Chondrocyte (in vitro differentiated cells): Measurements from ENCODE around the gene NMBR. TPM values are rescaled to one million over a fixed set of nuclear protein-coding genes. Genes with fewer than 3 reads are reported as not detected.

Experiments used
- DNase-seq: peaks from one replicate; pipeline ENCODE4 v3.0.0; 2021; ENCODE audit warnings: mixed read lengths, low spot score
- H3K27ac Mint-ChIP-seq: one replicate; pipeline ENCODE4 v1.8.0; 2021; ENCODE audit warnings: mild to moderate bottlenecking, moderate library complexity, mixed read lengths; ENCODE audit not compliant: unreplicated experiment
- H3K27me3 Mint-ChIP-seq: 2 replicates; pipeline ENCODE4 v1.8.0; 2021; ENCODE audit warnings: low read depth, mixed read lengths
- H3K36me3 Mint-ChIP-seq: 2 replicates; pipeline ENCODE4 v1.8.0; 2021; ENCODE audit warnings: low read depth, mixed read lengths
- H3K4me1 Mint-ChIP-seq: 2 replicates; pipeline ENCODE4 v1.8.0; 2021; ENCODE audit warnings: low read depth, mild to moderate bottlenecking, mixed read lengths
- H3K4me3 Mint-ChIP-seq: one replicate; pipeline ENCODE4 v1.8.0; 2021; ENCODE audit warnings: mild to moderate bottlenecking, moderate library complexity, mixed read lengths; ENCODE audit not compliant: unreplicated experiment
- H3K9me3 Mint-ChIP-seq: 2 replicates; pipeline ENCODE4 v1.8.0; 2021; ENCODE audit warnings: low read depth, mixed read lengths
- total RNA-seq: library from RNA; stranded (reverse); gene quantifications from 3 replicates; pipeline ENCODE4 v1.2.1, GENCODE V29; 2021
- TF ChIP-seq, protein P1 (sequence below): fragments of 200-600 bp; sonication (generic); IDR thresholded peaks from 2 replicates; pipeline ENCODE4 v1.5.0; 2021; ENCODE audit warnings: antibody characterized with exemption, mild to moderate bottlenecking, moderate library complexity

NMBR gene
- total RNA-seq, 1 donor from 2014 or later, result not detected

DNA sequence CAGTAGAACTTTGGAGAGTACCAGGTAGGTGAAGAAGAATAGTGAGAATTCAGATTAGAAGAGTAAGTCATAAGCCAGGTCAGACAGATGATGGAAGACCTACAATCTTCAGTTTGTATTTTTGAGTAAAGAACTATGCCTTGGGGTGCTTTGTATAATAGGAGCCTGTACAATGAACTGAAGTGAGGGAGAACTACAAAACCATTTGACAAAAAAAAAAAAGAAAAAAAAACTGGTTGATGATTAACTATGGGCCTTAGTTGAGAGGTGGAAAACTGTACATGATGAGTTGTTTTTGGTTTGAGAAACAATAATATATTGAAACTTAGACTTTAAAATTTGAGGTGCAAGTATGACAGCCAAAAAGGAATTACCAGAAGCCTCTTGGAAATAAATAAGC lies 25.8 kb upstream of the NMBR start:
- DNase-seq, result no peak
- Mint-ChIP-seq H3K27me3 (no peaks in the 10 kb centered on the region), H3K4me1 (no peaks in the 10 kb centered on the region), H3K36me3 (peaks cover 25% of the 10 kb centered on the region), H3K27ac (no peak overlapping the region), H3K4me3 (no peak overlapping the region), H3K9me3 (peaks cover 8% of the 10 kb centered on the region)
- TF ChIP-seq, protein P1, sequence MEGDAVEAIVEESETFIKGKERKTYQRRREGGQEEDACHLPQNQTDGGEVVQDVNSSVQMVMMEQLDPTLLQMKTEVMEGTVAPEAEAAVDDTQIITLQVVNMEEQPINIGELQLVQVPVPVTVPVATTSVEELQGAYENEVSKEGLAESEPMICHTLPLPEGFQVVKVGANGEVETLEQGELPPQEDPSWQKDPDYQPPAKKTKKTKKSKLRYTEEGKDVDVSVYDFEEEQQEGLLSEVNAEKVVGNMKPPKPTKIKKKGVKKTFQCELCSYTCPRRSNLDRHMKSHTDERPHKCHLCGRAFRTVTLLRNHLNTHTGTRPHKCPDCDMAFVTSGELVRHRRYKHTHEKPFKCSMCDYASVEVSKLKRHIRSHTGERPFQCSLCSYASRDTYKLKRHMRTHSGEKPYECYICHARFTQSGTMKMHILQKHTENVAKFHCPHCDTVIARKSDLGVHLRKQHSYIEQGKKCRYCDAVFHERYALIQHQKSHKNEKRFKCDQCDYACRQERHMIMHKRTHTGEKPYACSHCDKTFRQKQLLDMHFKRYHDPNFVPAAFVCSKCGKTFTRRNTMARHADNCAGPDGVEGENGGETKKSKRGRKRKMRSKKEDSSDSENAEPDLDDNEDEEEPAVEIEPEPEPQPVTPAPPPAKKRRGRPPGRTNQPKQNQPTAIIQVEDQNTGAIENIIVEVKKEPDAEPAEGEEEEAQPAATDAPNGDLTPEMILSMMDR, result no peak

DNA sequence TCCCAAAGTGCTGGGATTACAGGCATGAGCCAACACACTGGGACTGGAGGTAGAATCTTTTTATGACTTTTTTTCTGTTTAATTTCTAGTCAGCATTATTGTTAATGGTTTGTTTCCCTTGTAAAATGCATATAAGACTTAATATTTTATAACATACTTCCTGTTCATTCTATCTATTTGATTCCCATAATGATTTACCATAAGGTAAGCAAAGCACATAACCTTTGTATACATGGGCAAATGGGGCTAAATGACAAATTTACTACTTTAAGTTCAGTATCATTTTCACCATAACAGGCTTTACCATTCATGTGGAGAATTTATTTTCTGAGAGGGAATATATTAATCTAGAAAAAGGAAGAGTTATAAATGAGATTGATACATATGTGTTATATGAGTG lies 24.4 kb upstream of the NMBR start:
- no peak overlapping the region for H3K4me3 Mint-ChIP-seq
- no peaks in the 10 kb centered on the region for H3K9me3 Mint-ChIP-seq
- H3K27ac Mint-ChIP-seq, result no peak overlapping the region
- H3K4me1 Mint-ChIP-seq, result no peaks in the 10 kb centered on the region
- peaks cover 21% of the 10 kb centered on the region for H3K36me3 Mint-ChIP-seq
- DNase-seq, result no peak
- H3K27me3 Mint-ChIP-seq, result no peaks in the 10 kb centered on the region
- TF ChIP-seq, protein P1, result no peak

GRCh38 chr6:142167486-142167885 lies 20.6 kb upstream of the NMBR start:
- Mint-ChIP-seq H3K27me3 (no peaks in the 10 kb centered on the region), H3K36me3 (peaks cover 7% of the 10 kb centered on the region), H3K9me3 (no peaks in the 10 kb centered on the region), H3K4me1 (peaks cover 14% of the 10 kb centered on the region), H3K27ac (no peak overlapping the region), H3K4me3 (no peak overlapping the region)
- DNase-seq, result no peak
- TF ChIP-seq, protein P1, result no peak

DNA sequence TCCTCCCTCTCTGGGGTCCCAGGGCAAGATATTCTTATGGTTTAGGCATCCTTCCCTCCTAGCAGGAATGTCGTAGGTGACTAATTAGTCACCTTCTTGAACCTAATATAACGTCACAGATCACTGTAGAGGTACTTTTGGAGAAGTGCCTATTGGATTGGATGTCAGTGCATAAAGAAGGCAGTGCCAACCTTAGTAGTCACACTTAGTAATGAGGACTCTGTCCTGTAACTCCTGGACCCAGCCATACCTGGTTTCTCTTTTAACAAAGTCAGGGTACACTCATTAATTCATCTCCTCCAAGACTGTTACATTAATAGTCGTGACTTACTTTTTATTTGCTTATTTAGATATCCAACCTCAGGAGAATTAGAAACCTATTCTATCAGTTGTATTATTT lies 20.1 kb upstream of the NMBR start:
- no peak overlapping the region for H3K4me3 Mint-ChIP-seq
- H3K4me1 Mint-ChIP-seq, result peaks cover 19% of the 10 kb centered on the region
- no peak overlapping the region for H3K27ac Mint-ChIP-seq
- DNase-seq, result no peak
- no peaks in the 10 kb centered on the region for H3K27me3 Mint-ChIP-seq
- TF ChIP-seq, protein P1, result no peak
- peaks cover 6% of the 10 kb centered on the region for H3K36me3 Mint-ChIP-seq
- no peaks in the 10 kb centered on the region for H3K9me3 Mint-ChIP-seq

DNA sequence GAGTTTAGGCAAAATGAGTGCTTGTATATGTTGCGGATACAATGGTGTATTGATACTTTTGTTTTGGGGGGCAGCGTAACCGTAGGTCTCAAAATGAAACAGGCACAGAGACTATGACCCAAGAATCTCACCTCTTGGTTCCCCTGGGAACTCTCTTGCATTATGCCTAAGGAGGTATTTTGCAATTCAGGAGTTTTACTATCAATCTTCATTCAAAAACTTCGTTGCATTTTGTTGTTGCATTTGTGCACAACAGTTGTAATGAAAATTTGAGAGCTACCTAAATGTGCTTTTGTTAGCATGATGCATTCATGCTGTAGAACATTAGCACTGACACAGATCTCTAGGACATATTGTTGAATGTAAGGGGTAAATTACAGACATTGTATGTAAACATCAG lies 18.3 kb upstream of the NMBR start:
- TF ChIP-seq, protein P1, result no peak
- H3K27me3 Mint-ChIP-seq, result no peaks in the 10 kb centered on the region
- H3K27ac Mint-ChIP-seq, result no peak overlapping the region
- H3K36me3 Mint-ChIP-seq, result peaks cover 6% of the 10 kb centered on the region
- peaks cover 23% of the 10 kb centered on the region for H3K4me1 Mint-ChIP-seq
- no peaks in the 10 kb centered on the region for H3K9me3 Mint-ChIP-seq
- no peak for DNase-seq
- no peak overlapping the region for H3K4me3 Mint-ChIP-seq
